GM23248 (cell line): ENCODE measurements around the gene TFIP11. TPM values are rescaled to one million over a fixed set of nuclear protein-coding genes. Genes with fewer than 3 reads are reported as not detected.

Source experiments
- DNase-seq: peaks from one replicate; pipeline ENCODE4 v3.0.0-alpha.2; 2015
- H2AFZ ChIP-seq: fragments of 200-600 bp; sonication (generic); 2 replicates; pipeline ENCODE4 v1.6.1; 2016; ENCODE audit warnings: antibody characterized with exemption
- H3F3A ChIP-seq: fragments of 200-600 bp; sonication (generic); 2 replicates; pipeline ENCODE4 v1.6.1; 2016; ENCODE audit warnings: mild to moderate bottlenecking, antibody characterized with exemption, mixed run types; ENCODE audit not compliant: insufficient read depth
- H3K27ac ChIP-seq: fragments of 200-600 bp; sonication (generic); 2 replicates; pipeline ENCODE4 v1.5.1; 2016; ENCODE audit warnings: mild to moderate bottlenecking
- H3K27me3 ChIP-seq: fragments of 200-600 bp; sonication (generic); replicated peaks from 2 replicates; pipeline ENCODE4 v1.6.1; 2016; ENCODE audit warnings: mild to moderate bottlenecking; ENCODE audit not compliant: insufficient read depth
- H3K36me3 ChIP-seq: fragments of 200-600 bp; sonication (generic); 2 replicates; pipeline ENCODE4 v1.6.1; 2016; ENCODE audit warnings: low read depth, mild to moderate bottlenecking
- H3K4me1 ChIP-seq: fragments of 200-600 bp; sonication (generic); 2 replicates; pipeline ENCODE4 v1.6.1; 2016; ENCODE audit warnings: mild to moderate bottlenecking; ENCODE audit not compliant: insufficient read depth
- H3K4me2 ChIP-seq: fragments of 200-600 bp; sonication (generic); one replicate; pipeline ENCODE4 v1.6.1; 2016; ENCODE audit warnings: mild to moderate bottlenecking; ENCODE audit not compliant: unreplicated experiment
- H3K4me3 ChIP-seq: fragments of 200-600 bp; sonication (generic); 2 replicates; pipeline ENCODE4 v1.5.1; 2016; ENCODE audit warnings: mild to moderate bottlenecking
- H3K79me2 ChIP-seq: fragments of 200-600 bp; sonication (generic); 2 replicates; pipeline ENCODE4 v1.6.1; 2016; ENCODE audit warnings: mild to moderate bottlenecking; ENCODE audit not compliant: insufficient read depth
- H3K9ac ChIP-seq: fragments of 200-600 bp; sonication (generic); 2 replicates; pipeline ENCODE4 v1.6.1; 2016; ENCODE audit warnings: mild to moderate bottlenecking
- H3K9me2 ChIP-seq: fragments of 200-600 bp; sonication (generic); 2 replicates; pipeline ENCODE4 v1.6.1; 2016; ENCODE audit warnings: mixed run types, mild to moderate bottlenecking, moderate library complexity; ENCODE audit not compliant: insufficient read depth
- H3K9me3 ChIP-seq: fragments of 200-600 bp; sonication (generic); one replicate; pipeline ENCODE4 v1.6.1; 2017; ENCODE audit warnings: low read depth
- H4K20me1 ChIP-seq: fragments of 200-600 bp; sonication (generic); 2 replicates; pipeline ENCODE4 v1.6.0; 2016; ENCODE audit not compliant: insufficient read depth
- EZH2 ChIP-seq: fragments of 200-600 bp; sonication (generic); IDR thresholded peaks from 2 replicates; pipeline ENCODE4 v1.6.1; 2018; ENCODE audit warnings: antibody characterized with exemption, mild to moderate bottlenecking; ENCODE audit not compliant: insufficient read depth, poor library complexity, severe bottlenecking
- EZH2phosphoT487 ChIP-seq: fragments of 200-600 bp; sonication (generic); IDR thresholded peaks from 2 replicates; pipeline ENCODE4 v1.6.1; 2018; ENCODE audit warnings: antibody characterized with exemption, moderate library complexity, mild to moderate bottlenecking, low read depth; ENCODE audit not compliant: insufficient read depth
- WGBS, 2 experiments: methylation state at CpG; one replicate each; pipeline ENCODE4 v1.1.6; 2015 to 2017; ENCODE audit warnings: low lambda C conversion rate in 2 of 2, low coverage in 1 of 2; ENCODE audit errors: missing lambda C conversion rate in 2 of 2; 5-methylcytosine and 5-hydroxymethylcytosine counted together
- in situ Hi-C: fragments of 300-500 bp; cut with MboI; formaldehyde crosslinking; loops from 2 replicates; pipeline ENCODE4 v1.15.0; 2020
- polyA plus RNA-seq: library from polyadenylated mRNA; unstranded; fragments of >200 nt; fragmentation: Nextera tagmentation; extraction: Ambion mirVana; gene quantifications from 2 replicates; pipeline ENCODE4 v1.2.1, GENCODE V29; 2016
- total RNA-seq: library from RNA; depleted of rRNA; stranded (reverse); fragments of >200 nt; shearing (Covaris generic); gene quantifications from 2 replicates; pipeline ENCODE4 v1.2.3, GENCODE V29; 2014

Gene TFIP11
- total and polyA plus RNA-seq, 2 experiments from 2014 or later, result 23.1 to 41.9 TPM

DNA sequence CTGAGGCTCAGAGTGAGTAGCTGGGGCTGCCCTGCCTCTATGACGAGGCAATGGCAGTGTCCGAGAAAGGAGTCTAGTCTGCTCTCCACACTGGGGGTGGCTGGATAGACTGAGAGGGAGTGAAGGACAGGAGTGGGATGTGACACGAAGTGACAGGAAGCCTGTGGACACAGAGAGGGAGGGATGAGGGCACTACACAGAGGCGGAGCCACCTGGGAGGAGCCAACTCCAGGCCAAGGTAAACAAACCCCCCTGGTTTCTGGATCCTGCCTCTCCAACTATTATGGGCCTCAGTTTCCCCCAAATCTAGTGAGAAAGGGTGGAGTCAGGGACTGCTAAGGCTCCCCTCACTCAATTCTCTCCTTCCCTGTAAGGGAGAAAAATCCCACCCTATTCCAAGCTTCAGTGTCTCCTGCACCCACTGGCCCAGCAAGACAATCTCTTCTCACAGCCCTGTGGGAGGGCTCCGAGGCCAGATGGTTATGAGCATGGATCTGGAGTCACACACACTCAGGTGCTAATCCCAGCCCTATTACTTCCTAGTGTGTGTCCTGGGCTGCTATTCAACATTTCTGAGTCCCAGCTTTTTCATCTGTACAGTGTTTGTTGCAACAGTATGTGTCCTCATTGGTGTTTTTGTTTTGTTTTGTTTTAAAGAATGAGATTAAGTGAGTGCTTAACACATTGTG lies 58.3 kb downstream of the TFIP11 start:
- H3F3A ChIP-seq, result no peaks in the 10 kb centered on the region
- H3K9ac ChIP-seq, result no peak overlapping the region
- 85 to 90% methylated on average over 5 of the region's 5 CpGs for WGBS, 2 experiments
- H3K27me3 ChIP-seq, result no peaks in the 10 kb centered on the region
- 0 out of 2 replicates have a peak, but pooled peaks cover under 1% of the 10 kb centered on the region for H3K36me3 ChIP-seq
- H4K20me1 ChIP-seq, result no peaks in the 10 kb centered on the region
- H3K9me3 ChIP-seq, result no peaks in the 10 kb centered on the region
- DNase-seq, result no peak
- TF ChIP-seq EZH2phosphoT487, result no peak
- TF ChIP-seq EZH2, result no peak
- H3K9me2 ChIP-seq, result no peaks in the 10 kb centered on the region
- in situ Hi-C loops, result no loop called here
- H3K4me1 ChIP-seq, result no peaks in the 10 kb centered on the region
- no peak overlapping the region for H3K27ac ChIP-seq
- no peak overlapping the region for H3K4me3 ChIP-seq
- H3K79me2 ChIP-seq, result no peaks in the 10 kb centered on the region
- no peak overlapping the region for H2AFZ ChIP-seq
- H3K4me2 ChIP-seq, result no peak overlapping the region

DNA sequence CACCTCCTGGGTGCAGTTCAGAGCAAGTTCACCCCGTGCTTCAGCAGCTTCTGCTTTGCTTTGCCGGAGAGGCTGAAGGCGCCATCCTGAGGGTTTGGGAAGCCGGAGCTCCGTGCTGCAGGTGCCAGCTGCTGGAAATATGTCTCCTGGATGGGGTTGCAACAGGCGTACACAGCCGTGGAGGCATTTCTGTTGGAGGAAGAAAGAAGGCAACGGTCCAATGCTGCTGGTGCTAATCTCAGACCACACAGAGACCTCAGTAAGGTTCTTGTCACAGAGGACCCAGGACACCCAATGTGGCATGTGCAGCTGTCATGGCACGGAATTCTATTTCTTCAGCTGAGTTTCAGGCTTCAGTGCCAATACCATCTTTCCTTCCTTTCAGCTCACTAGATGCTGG lies 59.1 kb downstream of the TFIP11 start:
- Histone ChIP-seq H3K27me3 (no peaks in the 10 kb centered on the region), H3K9me2 (no peaks in the 10 kb centered on the region), H3K9ac (no peak overlapping the region), H3F3A (no peaks in the 10 kb centered on the region), H3K27ac (no peak overlapping the region), H3K4me3 (no peak overlapping the region), H3K4me2 (no peak overlapping the region), H3K9me3 (no peaks in the 10 kb centered on the region), H3K36me3 (no peaks in the 10 kb centered on the region), H3K4me1 (no peaks in the 10 kb centered on the region), H4K20me1 (no peaks in the 10 kb centered on the region), H3K79me2 (no peaks in the 10 kb centered on the region), H2AFZ (no peak overlapping the region)
- TF ChIP-seq EZH2, result no peak
- no peak for TF ChIP-seq EZH2phosphoT487
- no peak for DNase-seq
- in situ Hi-C loops, result no loop called here
- WGBS, 2 experiments, result 94% methylated on average over 9 of the region's 9 CpGs

DNA sequence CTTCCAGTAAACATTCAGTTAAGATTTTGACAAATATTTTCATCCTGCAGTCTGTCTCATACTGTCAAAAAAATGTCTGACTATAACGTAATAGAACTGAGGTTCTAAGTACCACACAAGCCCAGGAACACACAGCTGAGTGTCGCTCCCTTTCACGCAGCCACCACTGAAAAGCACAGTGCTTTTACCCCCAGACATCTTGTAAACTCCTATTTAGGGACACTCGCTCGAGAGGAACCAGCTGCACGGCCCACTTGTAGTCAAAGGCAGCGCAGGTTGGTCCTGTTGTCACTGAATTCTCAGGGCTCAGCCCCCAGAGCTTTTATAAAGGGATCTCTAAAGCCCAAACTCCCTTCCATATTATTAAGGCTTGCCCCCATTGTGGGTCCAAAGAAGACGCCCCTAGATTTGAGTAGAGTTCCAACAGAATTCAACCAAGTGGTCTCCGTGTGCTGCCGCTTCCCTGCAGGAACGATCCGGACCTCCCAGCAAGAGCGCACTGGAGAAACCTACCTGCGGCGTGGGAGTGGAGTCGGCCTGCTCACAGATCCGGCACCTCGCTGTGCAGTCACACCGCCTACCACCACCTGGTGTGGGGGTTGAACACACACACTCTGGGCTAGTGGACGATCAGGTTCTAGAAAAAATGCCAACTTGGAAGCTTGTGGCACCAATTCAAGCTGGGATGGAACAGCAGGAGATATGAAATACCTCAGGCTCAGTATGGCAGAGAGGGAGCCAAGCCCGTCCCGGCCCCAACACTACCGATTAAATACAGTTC lies 59.8 kb downstream of the TFIP11 start:
- TF ChIP-seq EZH2phosphoT487 (no peak), EZH2 (no peak)
- no peak overlapping the region for H3K4me2 ChIP-seq
- in situ Hi-C loops, result no loop called here
- DNase-seq, result no peak
- H3K9me3 ChIP-seq, result no peaks in the 10 kb centered on the region
- no peaks in the 10 kb centered on the region for H4K20me1 ChIP-seq
- no peak overlapping the region for H2AFZ ChIP-seq
- no peak overlapping the region for H3K9ac ChIP-seq
- H3F3A ChIP-seq, result no peaks in the 10 kb centered on the region
- H3K27me3 ChIP-seq, result no peaks in the 10 kb centered on the region
- no peaks in the 10 kb centered on the region for H3K79me2 ChIP-seq
- H3K36me3 ChIP-seq, result no peaks in the 10 kb centered on the region
- no peak overlapping the region for H3K4me3 ChIP-seq
- no peak overlapping the region for H3K27ac ChIP-seq
- no peaks in the 10 kb centered on the region for H3K9me2 ChIP-seq
- 92 to 94% methylated on average over 23 of the region's 23 CpGs for WGBS, 2 experiments
- H3K4me1 ChIP-seq, result no peaks in the 10 kb centered on the region

DNA sequence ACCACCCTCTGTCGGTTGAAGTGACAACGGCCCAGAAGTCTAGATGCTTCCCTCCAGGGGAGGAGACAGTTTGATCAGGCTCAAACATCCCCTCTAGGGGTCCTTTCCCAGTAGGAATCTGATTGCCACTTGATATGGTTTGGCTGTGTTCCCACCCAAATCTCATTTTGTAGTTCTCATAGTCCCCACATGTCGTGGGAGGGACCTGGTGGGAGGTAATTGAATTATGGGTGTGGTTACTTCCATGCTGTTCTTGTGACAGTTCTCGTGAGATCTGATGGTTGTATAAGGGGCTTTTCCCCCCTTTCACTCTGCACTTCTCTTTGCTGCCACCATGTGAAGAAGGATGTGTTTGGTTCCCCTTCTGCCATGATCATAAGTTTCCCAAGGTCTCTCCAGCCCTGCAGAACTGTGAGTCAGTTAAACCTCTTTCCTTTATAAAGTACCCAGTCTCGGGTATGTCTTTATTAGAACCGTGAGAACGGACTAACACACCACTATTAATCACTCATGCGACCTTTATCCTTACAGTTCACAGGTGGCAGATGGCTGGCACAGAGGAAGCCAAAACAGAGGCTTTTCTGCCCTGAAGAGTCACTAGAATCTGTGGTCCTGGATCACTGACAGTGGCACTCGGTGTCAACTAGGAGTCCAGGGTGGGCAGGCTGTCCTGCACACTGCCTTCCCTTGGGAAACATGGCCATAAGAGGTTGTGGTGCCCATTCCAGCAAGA lies 61.7 kb downstream of the TFIP11 start:
- H3K27me3 ChIP-seq, result no peaks in the 10 kb centered on the region
- no peaks in the 10 kb centered on the region for H3F3A ChIP-seq
- no peaks in the 10 kb centered on the region for H3K9me2 ChIP-seq
- no peaks in the 10 kb centered on the region for H4K20me1 ChIP-seq
- H3K4me2 ChIP-seq, result no peak overlapping the region
- TF ChIP-seq EZH2phosphoT487, result no peak
- TF ChIP-seq EZH2, result no peak
- no peaks in the 10 kb centered on the region for H3K36me3 ChIP-seq
- no peak overlapping the region for H3K4me3 ChIP-seq
- H3K4me1 ChIP-seq, result no peaks in the 10 kb centered on the region
- in situ Hi-C loops, result no loop called here
- H3K9me3 ChIP-seq, result no peaks in the 10 kb centered on the region
- no peaks in the 10 kb centered on the region for H3K79me2 ChIP-seq
- H3K27ac ChIP-seq, result no peak overlapping the region
- H2AFZ ChIP-seq, result no peak overlapping the region
- WGBS, 2 experiments, result 78 to 81% methylated on average over 9 of the region's 9 CpGs
- H3K9ac ChIP-seq, result no peak overlapping the region
- no peak for DNase-seq
